RCC 7860 (cell line): ENCODE results near the gene GUK1.

Experiments used
- DNase-seq: peaks from one replicate; pipeline ENCODE4 v3.0.0-alpha.2; 2015; ENCODE audit warnings: low spot score
- FAIRE-seq: peaks from 2 replicates; lab custom pipeline; 2012; peaks lifted over from hg19 to GRCh38; lab: Jason Lieb, UNC

GUK1 gene

DNA sequence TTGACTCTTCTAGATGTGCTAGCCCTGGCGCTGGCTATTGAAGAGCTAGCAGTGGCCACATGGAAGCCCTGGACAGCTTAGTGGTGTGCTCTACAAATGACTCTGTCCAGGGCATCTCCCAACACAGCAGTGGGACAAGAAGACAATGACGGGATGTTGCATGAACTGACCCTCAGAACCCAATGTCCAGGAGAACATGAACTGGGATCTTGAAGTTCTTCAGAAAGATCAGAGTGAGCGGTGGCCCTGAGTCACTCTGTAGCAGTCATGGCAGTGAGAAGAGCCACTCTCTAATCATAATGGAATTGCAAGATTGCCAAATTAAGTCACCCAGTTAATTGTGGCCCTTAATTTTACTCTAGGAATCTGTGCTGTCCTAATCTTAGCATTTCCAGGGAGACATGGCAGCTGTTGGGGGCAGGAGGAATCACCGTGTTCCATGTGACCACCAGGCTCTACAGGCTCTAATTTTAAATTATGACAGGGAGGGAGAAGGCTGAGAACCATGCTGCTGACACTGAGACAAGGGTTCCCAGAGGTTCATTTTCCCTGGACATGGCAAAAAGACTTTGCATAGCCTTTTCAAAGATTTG is 57.6 kb downstream of the GUK1 start:
- DNase-seq (no peak), FAIRE-seq (no peak)
